Measurements from ENCODE around the gene SEPTIN12.

- TF ChIP-seq CTCF (IDR thresholded peaks at IDR 0.05; ENCODE audit: poor library complexity) = no peak
- no peak for TF ChIP-seq EZH2phosphoT487 (IDR thresholded peaks at IDR 0.05; ENCODE audit: low read depth, severe bottlenecking, unreplicated experiment)
These were observed 54.9 kb downstream of the SEPTIN12 start for GRCh38 chr16:4733211-4733742.

All from hepatocyte (in vitro differentiated cells).